WTC11 (cell line): ENCODE results near the gene EXD3.

ENCODE experiments used
- ESRRA ChIP-seq: sonication (generic); formaldehyde crosslinking; IDR thresholded peaks from 2 replicates; pipeline ENCODE4 v1.8.1; 2022; ENCODE audit warnings: mild to moderate bottlenecking, missing genetic modification reagents, borderline replicate concordance
- TF ChIP-seq, protein P1 (sequence below): sonication (generic); formaldehyde crosslinking; IDR thresholded peaks from 2 replicates; pipeline ENCODE4 v1.8.1; 2022; ENCODE audit warnings: low read depth, missing genetic modification reagents, borderline replicate concordance

- TF ChIP-seq, protein P1, sequence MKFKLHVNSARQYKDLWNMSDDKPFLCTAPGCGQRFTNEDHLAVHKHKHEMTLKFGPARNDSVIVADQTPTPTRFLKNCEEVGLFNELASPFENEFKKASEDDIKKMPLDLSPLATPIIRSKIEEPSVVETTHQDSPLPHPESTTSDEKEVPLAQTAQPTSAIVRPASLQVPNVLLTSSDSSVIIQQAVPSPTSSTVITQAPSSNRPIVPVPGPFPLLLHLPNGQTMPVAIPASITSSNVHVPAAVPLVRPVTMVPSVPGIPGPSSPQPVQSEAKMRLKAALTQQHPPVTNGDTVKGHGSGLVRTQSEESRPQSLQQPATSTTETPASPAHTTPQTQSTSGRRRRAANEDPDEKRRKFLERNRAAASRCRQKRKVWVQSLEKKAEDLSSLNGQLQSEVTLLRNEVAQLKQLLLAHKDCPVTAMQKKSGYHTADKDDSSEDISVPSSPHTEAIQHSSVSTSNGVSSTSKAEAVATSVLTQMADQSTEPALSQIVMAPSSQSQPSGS: no peak
- TF ChIP-seq ESRRA (CRISPR knock-in tag): no peak
These were observed 4.7 kb upstream of the EXD3 start for GRCh38 chr9:137427454-137428310.
